Mammary epithelial cell (primary cell): Measurements from ENCODE around the gene PARD6G.

Experiments
- EZH2 ChIP-seq: IDR thresholded peaks from 2 replicates; pipeline ENCODE4 v1.6.1; 2012; ENCODE audit warnings: low read length, inconsistent platforms, borderline replicate concordance
- TF ChIP-seq, protein P1 (sequence below), 2 donors: IDR thresholded peaks in 1 of 2; conservative IDR thresholded peaks in 1 of 2; 2 replicates each; pipeline ENCODE4 v1.5.1; 2011 to 2012; ENCODE audit warnings: inconsistent platforms in 2 of 2, low read length in 2 of 2, mild to moderate bottlenecking in 2 of 2, control low read depth in 1 of 2, low read depth in 1 of 2; ENCODE audit not compliant: insufficient read depth in 1 of 2; ENCODE audit errors: extremely low read depth in 1 of 2

DNA sequence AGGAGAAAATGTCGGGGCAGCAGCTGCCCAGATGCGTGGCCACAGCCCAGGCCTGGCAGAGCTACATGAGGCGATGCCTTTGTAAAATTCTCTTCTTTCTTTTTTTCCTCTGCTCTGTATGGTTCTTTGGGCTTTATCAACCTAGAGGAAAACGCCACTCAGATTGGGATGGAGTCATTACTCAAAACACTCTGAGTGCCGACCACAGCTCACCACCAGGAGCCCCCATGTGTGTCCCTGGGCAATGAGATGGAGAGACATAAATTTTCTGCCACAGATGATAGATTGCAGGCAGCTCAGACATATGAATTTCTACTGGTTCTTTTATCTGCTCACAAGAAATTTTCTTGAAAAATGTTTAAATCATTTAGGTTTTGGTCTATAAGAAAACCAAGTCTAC lies 56.0 kb downstream of the PARD6G start:
- TF ChIP-seq, protein P1, sequence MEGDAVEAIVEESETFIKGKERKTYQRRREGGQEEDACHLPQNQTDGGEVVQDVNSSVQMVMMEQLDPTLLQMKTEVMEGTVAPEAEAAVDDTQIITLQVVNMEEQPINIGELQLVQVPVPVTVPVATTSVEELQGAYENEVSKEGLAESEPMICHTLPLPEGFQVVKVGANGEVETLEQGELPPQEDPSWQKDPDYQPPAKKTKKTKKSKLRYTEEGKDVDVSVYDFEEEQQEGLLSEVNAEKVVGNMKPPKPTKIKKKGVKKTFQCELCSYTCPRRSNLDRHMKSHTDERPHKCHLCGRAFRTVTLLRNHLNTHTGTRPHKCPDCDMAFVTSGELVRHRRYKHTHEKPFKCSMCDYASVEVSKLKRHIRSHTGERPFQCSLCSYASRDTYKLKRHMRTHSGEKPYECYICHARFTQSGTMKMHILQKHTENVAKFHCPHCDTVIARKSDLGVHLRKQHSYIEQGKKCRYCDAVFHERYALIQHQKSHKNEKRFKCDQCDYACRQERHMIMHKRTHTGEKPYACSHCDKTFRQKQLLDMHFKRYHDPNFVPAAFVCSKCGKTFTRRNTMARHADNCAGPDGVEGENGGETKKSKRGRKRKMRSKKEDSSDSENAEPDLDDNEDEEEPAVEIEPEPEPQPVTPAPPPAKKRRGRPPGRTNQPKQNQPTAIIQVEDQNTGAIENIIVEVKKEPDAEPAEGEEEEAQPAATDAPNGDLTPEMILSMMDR (conservative IDR thresholded peaks at IDR 0.05 in 1 of 2, IDR thresholded peaks at IDR 0.05 in 1 of 2; ENCODE audit: extremely low read depth in 1 of 2, insufficient read depth in 1 of 2, low read depth in 1 of 2, low read length in 2 of 2), result no peak
- no peak for TF ChIP-seq EZH2
